Measurements from ENCODE around the gene ADD3. TPM values are rescaled to one million over a fixed set of nuclear protein-coding genes. Genes with fewer than 3 reads are reported as not detected.

Gene ADD3
- total and polyA plus RNA-seq, 2 of the 13 experiments (the other 11 are each of a cell fraction or from before 2014, with no cell fraction given): 44.7 to 57.5 TPM

GRCh38 chr10:110147961-110148360, 140.2 kb downstream of the ADD3 start:
- Histone ChIP-seq H3K27me3 (ENCODE audit: control insufficient read depth in 1 of 2, insufficient read depth in 2 of 2, low read length in 2 of 2) (peaks cover 2 to 38% of the 10 kb centered on the region in 2 experiments; a peak in 3 of 5 replicates), H3K9ac (ENCODE audit: insufficient read depth, low read depth, low read length) (no peak overlapping the region), H3K4me2 (ENCODE audit: low read depth, low read length) (no peak overlapping the region), H3K9me3 (ENCODE audit: low read length) (no peaks in the 10 kb centered on the region), H3K79me2 (ENCODE audit: insufficient read depth, low read length) (no peaks in the 10 kb centered on the region), H3K27ac (ENCODE audit: extremely low read length, insufficient read depth, low read length) (no peak overlapping the region), H3K36me3 (replicated peaks in 1 of 2; ENCODE audit: control insufficient read depth in 1 of 2, insufficient read depth in 2 of 2, low read length in 2 of 2) (no peaks in the 10 kb centered on the region), H3K4me3 (replicated peaks in 1 of 3; ENCODE audit: insufficient read depth in 1 of 3, low read depth in 2 of 3, low read length in 3 of 3) (no peak overlapping the region), H4K20me1 (ENCODE audit: insufficient read depth, low read length) (no peaks in the 10 kb centered on the region), H3K4me1 (ENCODE audit: insufficient read depth, low read length) (no peaks in the 10 kb centered on the region), H2AFZ (ENCODE audit: low read length) (no peak overlapping the region)
- FAIRE-seq (no peak), ATAC-seq (no peak), DNase-seq (ENCODE audit: low spot score) (no peak)
- POLR2A ChIA-PET: no interaction called here
- CTCF ChIA-PET (ENCODE audit: low intra/inter-chr PET ratio, low total read pairs): no interaction called here
- WGBS (ENCODE audit: low lambda C conversion rate): 7% methylated on average over 4 of the region's 8 CpGs
- no TSS peak for BruUV-seq (replicated peaks)
- TF ChIP-seq PCBP1 (IDR thresholded peaks at IDR 0.05; ENCODE audit: borderline replicate concordance, low read depth, low read length): no peak
- TF ChIP-seq HINFP (CRISPR knock-in tag; IDR thresholded peaks at IDR 0.05; ENCODE audit: low read depth): no peak
- in situ Hi-C loops (cut with HindIII; ENCODE audit: extremely low pct_ligation_motif_present, low pct_unique_long_range_greater_than_20kb) (no loop called here), intact Hi-C loops (cut with micrococcal nuclease; ENCODE audit: unreplicated experiment) (no loop called here)

- ChIA-PET POLR2A (no interaction called here), CTCF (ENCODE audit: low intra/inter-chr PET ratio, low total read pairs) (no interaction called here)
- DNase-seq (ENCODE audit: low spot score) (no peak), ATAC-seq (peak; percentile 15; the same call in 2 of the 3 replicates), FAIRE-seq (no peak)
- Histone ChIP-seq H3K4me2 (ENCODE audit: low read depth, low read length) (peak overlapping the region; percentile 26; the same call in 1 of the 2 replicates), H3K4me1 (ENCODE audit: insufficient read depth, low read length) (no peaks in the 10 kb centered on the region), H3K36me3 (replicated peaks in 1 of 2; ENCODE audit: control insufficient read depth in 1 of 2, insufficient read depth in 2 of 2, low read length in 2 of 2) (no peaks in the 10 kb centered on the region), H3K27me3 (ENCODE audit: control insufficient read depth in 1 of 2, insufficient read depth in 2 of 2, low read length in 2 of 2) (peaks cover 2 to 45% of the 10 kb centered on the region in 2 experiments; a peak in 3 of 5 replicates), H3K27ac (ENCODE audit: extremely low read length, insufficient read depth, low read length) (no peak overlapping the region), H3K9me3 (ENCODE audit: low read length) (no peaks in the 10 kb centered on the region), H3K4me3 (replicated peaks in 1 of 3; ENCODE audit: insufficient read depth in 1 of 3, low read depth in 2 of 3, low read length in 3 of 3) (no peak overlapping the region), H3K9ac (ENCODE audit: insufficient read depth, low read depth, low read length) (no peak overlapping the region), H2AFZ (ENCODE audit: low read length) (no peak overlapping the region), H3K79me2 (ENCODE audit: insufficient read depth, low read length) (no peaks in the 10 kb centered on the region), H4K20me1 (ENCODE audit: insufficient read depth, low read length) (no peaks in the 10 kb centered on the region)
- intact Hi-C loops (cut with micrococcal nuclease; ENCODE audit: unreplicated experiment): no loop called here
- in situ Hi-C loops (cut with HindIII; ENCODE audit: extremely low pct_ligation_motif_present, low pct_unique_long_range_greater_than_20kb): no loop called here
- WGBS (ENCODE audit: low lambda C conversion rate): 11% methylated on average over 8 of the region's 8 CpGs
- no TSS peak for BruUV-seq (replicated peaks)
- TF ChIP-seq ATF5 (CRISPR knock-in tag; IDR thresholded peaks at IDR 0.05; ENCODE audit: low read depth): no peak
- no peak for TF ChIP-seq GABPB1 (CRISPR knock-in tag; IDR thresholded peaks at IDR 0.05)
- no peak for TF ChIP-seq CBX5 (CRISPR knock-in tag; IDR thresholded peaks at IDR 0.05; ENCODE audit: borderline replicate concordance)
- no peak for TF ChIP-seq HES4 (CRISPR knock-in tag; IDR thresholded peaks at IDR 0.05; ENCODE audit: borderline replicate concordance)
- no peak for TF ChIP-seq ZSCAN30 (CRISPR knock-in tag; IDR thresholded peaks at IDR 0.05)
- TF ChIP-seq ZNF652 (CRISPR knock-in tag; IDR thresholded peaks at IDR 0.05; ENCODE audit: borderline replicate concordance, low read depth): no peak
- no peak for TF ChIP-seq ONECUT2 (CRISPR knock-in tag; IDR thresholded peaks at IDR 0.05)
- no peak for TF ChIP-seq ZNF275 (CRISPR knock-in tag; IDR thresholded peaks at IDR 0.05; ENCODE audit: borderline replicate concordance)
- no peak for TF ChIP-seq ZNF414 (CRISPR knock-in tag; IDR thresholded peaks at IDR 0.05)
- TF ChIP-seq KAT7 (CRISPR knock-in tag; IDR thresholded peaks at IDR 0.05; ENCODE audit: borderline replicate concordance): no peak
- no peak for TF ChIP-seq ZNF614 (CRISPR knock-in tag; IDR thresholded peaks at IDR 0.05; ENCODE audit: borderline replicate concordance)
- TF ChIP-seq ZNF468 (CRISPR knock-in tag; IDR thresholded peaks at IDR 0.05): no peak
- TF ChIP-seq RAD51 (IDR thresholded peaks at IDR 0.05; ENCODE audit: borderline replicate concordance): no peak
- TF ChIP-seq ZNF326 (CRISPR knock-in tag; IDR thresholded peaks at IDR 0.05; ENCODE audit: borderline replicate concordance): no peak
Measured at GRCh38 chr10:110149259-110149658, 141.5 kb downstream of the ADD3 start.

Data from HepG2 (cell line).